Midbrain (tissue), 1 donor: ENCODE data around the gene PSAPL1.

Source experiments
- DNase-seq: peaks from one replicate; lab custom pipeline; 2025; lab: John Stamatoyannopoulos, UW

PSAPL1 gene

DNA sequence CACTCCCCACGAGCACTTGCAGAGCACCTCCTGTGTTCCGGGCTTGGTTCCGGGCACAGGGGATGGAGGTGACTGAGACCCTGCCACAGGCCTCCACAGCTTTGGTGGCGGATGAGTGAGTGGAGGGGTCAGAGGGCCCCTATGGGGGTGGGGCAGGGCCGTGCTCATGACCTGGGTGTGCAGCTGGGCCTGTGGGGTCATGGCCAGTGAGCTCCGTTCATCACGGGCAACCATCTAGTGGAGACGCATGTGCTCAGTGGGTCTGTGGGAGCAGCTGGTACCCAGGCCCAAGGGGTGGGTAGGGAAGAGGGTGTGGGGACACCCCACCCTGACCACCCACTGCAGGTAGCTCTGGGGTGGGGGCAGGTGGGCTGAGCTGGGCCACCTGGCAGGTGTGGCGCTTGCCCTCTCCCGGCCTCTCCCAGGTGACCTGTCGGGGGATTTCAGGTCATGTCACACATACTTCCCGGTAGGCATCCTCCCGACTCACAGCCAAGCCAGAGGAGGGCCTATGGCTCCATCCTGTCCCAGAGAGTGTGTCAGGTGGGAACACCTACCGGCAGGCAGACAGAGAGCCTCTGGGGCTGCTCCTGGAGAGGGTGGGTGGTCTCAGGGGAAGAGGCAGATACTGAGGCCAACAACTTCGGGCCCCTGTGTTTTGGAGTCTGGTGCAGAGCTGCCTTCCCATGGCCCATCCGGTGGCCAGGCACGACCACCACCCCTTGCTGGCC, 3.6 kb downstream of the PSAPL1 start:
- DNase-seq = no peak

DNA sequence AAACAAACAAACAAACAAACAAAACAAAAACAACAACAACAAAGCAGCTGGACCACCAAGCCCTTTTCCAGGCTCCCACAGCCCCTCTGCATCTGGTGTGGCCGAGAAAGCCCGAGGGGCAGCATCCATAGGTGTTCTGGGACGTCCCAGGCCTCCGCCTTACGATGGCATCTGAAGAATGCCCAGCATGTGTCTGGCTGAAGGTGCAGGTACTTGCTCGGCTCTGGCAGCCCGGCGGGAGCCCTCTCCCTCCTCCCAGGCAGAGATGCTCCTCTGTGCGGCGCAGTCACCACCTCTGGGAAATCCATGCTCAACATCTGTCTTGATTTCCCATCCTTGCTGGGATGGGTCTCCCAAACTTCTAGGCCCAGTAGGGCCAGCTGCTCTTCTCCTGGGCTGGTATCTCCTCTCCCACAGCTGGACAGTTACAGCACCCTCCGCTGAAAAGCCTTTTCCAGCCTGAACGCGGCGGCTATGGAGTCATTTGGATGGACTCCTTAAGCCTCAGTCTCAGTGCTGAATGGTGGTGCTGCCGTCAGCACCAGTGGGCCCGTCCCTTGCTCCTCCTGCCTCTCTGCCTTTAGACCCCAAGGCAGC, 4.3 kb downstream of the PSAPL1 start:
- no peak for DNase-seq

DNA sequence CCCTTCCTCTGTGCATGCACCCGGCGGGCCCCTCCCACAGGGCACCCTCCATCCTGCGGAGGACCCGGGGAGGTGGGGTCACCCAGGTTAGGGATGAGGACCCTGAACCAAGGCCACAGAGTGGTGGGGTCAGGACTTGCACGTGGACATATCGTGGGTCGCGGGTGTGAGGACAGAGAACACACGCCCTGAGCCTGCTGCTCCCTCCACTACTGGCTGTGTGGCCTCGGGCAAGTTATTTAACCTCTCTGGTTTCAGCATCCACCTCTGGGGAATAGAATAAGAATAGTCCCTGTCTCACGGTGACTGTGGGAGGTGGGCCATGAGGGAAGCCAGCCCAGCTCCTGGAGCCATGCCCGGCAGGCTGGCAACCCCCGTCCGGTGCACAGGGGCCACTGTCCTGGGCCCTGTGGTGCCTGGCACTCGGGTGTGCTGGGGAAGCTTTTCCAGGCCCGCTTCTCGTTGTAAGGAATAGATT, 5.1 kb downstream of the PSAPL1 start:
- no peak for DNase-seq

DNA sequence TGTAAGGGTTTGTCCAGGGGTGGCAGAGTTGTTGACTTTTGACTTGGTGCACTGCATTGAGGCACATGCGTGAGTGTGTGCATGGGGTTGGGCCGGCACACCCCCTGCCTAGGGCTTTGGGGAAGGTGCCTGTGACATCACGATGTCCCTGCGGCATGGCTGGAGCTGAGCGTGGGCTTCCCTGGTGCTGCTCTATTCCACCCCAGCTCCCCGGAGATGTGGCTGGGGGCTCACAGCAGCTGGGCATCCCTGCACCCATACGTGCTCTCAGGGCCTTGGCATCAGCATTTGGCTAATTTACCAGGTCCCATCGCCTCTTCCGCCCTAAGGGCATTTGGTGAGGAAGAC, 5.7 kb downstream of the PSAPL1 start:
- DNase-seq = no peak

DNA sequence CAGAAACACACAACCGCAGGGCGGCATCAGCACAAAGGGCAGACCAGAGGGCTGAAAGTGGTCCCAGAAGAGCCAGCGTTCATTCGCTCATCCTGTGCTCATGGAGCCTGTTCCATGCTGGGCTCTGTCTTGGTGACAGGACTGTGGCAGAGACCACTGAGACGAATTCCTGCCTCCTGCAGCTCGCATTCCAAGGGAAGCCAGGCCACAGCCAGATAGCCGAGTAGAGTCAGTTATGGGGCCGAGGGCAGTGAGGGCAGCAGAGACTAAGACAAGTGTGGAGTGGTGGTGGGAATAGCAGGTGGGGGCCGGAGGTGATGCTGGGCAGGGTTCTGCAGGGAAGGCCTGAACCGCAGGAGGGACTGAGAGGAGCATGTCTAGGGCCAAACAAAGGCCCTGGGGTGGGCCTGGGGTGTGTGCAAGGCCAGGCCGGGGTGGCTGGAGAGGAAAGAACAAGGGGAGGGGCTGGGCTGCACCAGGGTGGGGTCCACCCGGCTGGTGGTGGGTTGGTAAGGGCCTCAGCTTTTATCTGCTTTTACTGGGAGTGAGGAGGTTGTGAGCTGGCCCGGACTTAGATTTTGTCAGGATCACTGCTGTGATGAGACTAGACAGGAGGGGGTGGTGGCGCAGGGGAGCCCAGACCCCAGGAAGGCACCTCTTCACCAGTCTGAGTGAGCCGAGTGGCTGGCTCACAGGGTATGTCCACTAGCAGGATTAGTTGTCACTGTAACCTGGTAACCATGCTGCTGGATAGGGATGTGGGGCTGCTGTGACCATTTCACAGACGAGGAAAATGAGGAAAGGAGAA, 6.3 kb downstream of the PSAPL1 start:
- no peak for DNase-seq

DNA sequence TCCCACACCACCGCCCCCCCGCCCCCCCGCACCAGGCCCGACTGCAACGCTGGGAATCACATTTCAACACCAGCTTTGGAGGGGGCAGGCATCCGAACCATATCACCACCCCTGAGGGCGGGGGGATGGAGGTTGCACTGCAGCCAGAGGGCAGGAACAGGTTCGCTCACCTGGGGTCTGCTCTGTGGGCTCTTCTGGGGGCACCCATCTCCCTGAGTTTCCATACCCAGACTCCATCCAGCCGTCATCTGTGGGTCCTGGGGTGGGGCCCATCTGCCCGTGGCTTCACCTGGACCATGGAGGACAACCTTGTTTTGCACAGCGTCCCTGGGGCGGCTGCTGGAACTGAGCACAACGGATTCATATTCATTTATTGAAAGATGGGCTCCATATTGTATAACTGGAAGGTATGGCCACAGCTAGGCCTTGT, 6.9 kb downstream of the PSAPL1 start:
- DNase-seq = no peak

DNA sequence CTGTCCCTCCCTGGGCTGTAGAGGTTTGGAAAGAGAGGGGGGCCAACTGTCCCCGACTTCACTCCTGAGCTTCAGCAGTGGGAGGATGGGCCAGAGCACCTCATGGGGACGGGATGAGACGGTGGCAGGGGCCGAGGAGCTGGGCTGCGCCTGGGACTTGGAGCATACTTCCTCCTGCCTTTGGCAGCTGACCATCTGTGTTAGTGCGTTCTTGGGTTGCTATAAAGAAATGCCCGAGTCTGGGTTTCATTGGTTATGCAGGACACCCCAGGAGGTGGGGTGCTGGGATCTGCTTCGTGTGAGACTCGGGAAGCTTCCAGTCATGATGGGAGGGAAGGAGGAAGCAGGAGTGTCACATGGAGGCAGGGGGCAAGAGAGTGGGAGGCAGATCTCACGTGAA, 7.4 kb downstream of the PSAPL1 start:
- no peak for DNase-seq

DNA sequence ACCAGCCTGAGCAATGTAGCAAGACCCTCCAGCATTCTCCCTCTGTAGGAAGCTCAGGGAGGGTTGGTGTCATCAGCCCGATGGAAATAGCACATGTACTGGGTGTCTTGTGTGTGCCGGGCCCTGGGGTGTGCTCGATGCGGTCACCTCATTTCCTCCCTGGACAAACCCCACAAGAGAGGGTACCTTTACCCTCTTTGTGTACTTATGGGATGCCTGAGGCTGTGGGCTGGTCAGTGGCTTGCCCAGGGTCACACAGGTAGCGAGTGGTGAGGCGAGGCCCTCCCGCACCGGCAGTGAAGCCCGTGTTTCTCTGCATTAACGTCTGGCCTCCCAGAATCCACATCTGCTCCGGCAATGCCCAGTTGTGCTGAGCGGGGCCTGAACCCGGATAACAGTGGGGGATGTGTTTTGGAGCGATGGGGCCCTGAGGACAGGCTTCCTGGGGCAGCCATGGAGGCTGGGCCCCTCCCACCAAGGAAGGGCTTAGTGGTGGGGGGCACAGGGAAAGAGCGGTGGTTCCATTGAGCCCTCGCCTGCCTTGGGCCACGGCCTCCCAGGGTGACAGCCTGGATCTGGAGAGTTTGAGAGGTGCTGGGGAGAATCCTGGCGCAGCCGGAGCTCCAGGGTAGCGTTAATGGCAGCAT, 8.1 kb downstream of the PSAPL1 start:
- no peak for DNase-seq

DNA sequence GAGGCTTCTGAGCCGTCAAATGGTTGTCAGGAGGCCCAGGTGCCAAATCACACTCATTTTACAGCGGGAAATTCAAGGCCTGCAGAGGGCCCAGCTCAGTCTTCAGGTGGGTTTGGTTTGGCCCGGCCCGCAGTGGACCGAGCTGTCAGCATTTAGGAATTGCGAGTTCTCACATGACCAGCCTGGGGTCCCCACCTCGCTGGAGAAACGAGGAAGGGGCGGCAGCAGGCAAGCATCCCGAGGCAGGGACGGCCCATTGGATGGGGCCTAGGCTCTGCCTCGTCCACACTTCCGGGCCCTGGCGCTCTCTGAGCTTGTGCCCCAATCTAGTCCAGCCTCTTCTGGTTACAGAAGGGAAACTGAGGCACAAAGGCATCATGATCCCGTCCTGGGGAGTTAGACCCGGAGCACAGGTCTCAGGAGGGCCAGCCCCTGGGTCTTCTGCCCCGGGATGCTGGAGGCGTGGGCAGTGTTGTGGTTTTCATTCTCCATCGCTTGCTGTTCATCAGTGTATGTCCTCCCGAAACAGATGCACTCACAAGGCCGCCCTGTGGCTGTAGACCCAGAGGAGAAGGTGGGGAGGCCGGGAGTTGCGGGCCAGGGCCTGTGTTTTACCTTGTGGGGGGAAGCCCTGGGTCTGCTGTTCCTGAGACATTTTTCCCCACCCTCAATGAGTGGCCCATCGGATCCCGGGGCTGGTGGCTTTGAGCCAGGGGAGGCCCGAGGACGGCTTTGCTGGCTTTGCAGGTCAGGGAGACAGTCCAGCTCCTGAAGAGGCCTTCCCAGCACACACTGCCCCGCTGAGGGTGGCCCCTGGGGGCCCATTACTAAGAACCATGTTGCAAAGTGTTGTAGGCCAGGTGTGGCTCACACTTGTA, 8.9 kb downstream of the PSAPL1 start:
- DNase-seq = no peak

DNA sequence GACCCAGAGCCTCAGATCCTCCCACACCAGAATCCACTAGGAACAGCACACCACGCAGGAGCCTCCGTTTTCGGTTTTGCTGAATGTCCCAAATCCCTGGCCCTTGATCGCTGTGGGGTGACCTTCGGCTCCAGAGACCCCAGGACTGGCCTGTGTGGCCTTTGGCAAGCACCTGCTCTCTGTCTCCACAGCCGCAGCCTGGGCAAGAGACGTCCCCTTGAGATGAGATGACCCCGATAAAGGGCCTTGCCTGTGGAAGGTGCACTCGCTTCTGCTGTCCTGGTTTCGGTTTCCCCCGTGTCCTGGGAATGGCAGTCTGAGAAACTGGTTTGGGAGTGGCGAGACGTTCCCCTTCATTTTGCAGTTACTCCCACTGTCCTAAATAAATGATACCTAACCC, 9.6 kb downstream of the PSAPL1 start:
- DNase-seq = no peak

DNA sequence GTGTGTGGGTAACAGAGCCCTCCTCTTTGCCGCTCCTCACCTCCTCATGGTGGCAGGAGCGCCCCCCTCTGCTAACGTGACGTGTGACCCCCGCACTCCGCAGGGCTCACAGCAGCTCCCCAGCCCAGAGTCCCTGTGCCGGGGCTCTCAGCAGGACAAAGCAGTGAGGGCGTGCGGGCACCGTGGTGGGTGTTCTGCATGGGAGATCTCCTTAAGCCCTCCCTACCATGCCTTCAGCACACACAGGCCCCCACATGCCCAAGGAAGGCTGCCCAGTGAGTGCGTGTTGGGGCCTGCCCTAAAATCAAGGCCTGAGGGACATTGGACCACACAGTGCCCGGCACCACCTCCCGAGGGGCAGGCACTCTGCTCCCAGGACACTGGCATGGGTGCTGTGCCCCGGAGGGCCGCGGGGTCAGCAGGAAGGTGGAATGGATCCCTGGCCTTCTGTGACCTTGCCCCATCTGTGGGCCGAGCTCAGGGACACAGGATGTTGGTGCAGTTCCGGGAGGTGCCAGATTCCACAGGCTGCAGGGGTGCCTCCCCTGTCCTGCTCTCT, 10.1 kb downstream of the PSAPL1 start:
- DNase-seq = no peak

DNA sequence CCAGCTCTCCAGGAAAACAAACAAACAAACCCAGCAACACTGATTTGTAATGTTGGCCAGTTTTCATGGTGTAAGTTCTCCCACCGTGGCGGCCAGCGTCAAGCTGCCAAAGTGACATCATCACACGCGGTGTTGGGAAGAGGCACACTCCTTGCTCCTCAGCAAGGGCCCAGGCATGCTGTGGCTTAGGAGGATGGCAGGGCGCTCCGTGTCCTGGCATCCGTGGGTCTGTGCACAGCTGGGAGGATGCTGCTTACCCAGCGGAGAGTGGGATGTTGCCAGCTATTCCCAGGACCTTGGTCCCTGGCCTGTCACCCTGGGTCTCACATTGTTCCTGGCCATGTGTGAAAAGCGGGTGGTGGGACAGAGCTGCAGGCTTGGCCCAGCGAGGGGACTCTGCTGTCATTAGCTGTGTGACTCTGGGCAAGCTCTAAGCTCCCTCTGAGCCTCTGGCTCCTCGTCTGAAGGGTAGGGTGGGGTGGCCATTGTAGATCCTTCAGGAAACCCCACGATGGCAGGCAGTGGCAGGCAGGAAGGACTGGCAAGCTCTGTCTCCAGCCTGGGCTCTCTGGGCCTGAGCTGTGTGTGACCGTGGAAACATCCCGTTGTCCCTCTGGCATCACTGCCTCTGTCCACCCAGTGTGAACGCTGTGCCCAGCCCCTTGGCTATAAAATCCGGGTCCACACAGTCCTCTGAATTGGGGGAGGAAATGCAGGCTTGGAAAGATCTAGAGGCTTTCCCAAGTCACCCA, 10.8 kb downstream of the PSAPL1 start:
- peak; percentile 48 for DNase-seq

DNA sequence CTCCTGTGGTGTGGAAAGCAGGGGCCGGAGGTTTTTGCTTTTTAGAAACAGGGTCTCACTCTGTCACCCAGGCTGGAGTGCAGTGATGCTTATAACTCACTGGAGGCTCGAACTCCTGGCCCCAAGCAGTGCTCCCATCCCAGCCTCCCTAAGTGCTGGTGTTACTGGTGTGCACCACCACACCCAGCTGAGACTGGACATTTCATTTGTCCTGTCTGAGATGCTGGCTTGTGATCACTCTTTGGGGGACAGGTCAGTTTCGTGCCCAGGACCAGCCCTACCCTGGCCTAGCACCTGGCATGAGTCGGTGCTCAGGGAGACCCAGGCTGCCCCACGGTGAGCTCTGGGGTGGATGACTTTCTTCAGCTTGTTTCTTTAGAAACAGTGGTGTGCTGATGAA, 11.3 kb downstream of the PSAPL1 start:
- DNase-seq = no peak

DNA sequence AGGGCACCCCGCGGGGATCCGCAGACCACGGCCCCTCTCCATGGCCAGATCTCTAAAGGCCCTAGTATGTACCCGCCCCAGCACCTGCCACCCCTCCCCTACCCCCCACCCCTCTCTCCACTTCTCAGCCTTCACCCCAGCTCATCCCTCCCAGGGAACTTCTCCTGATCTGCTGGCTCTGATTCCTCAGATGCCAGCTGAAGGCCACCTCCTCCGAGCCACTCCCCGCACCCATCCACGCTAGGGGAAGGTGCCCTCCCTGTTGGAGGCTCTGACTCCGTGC, 11.9 kb downstream of the PSAPL1 start:
- DNase-seq = no peak

DNA sequence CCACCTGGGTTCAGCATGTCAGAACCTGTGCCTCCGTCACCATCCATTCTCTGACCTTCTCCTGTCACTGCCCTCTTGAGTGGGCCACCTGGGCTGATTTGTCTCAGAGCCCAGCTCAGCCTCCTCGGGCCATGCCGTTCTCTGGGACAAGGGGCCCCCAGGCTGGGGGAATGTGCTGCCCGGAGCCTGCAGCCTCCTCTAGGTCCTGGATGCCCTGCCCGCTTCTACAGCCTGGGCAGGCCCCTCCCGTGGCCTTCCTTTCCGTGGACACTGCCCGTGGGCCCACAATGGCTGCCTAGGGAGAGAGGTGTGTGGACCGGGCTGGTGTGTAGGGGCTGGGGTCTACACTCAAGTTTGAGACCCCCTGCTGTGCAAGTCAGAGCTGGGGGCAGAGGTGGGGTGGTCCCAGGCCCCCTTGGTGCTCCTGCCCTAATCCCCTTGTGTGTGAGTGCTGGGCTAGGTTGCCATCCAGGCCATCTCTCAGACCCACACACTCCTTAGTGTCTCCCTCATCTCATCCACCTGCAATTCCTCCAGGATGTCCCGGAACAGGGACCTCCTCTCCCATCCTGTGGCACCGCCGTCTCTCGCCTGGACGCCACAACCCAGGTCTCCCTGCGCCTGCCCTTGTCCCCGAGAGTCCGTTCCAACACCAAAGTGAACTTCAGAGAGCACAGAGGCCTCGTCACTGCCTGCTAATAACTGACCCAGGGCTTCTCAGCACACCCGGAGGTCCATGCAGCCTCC, 12.4 kb downstream of the PSAPL1 start:
- DNase-seq = no peak

DNA sequence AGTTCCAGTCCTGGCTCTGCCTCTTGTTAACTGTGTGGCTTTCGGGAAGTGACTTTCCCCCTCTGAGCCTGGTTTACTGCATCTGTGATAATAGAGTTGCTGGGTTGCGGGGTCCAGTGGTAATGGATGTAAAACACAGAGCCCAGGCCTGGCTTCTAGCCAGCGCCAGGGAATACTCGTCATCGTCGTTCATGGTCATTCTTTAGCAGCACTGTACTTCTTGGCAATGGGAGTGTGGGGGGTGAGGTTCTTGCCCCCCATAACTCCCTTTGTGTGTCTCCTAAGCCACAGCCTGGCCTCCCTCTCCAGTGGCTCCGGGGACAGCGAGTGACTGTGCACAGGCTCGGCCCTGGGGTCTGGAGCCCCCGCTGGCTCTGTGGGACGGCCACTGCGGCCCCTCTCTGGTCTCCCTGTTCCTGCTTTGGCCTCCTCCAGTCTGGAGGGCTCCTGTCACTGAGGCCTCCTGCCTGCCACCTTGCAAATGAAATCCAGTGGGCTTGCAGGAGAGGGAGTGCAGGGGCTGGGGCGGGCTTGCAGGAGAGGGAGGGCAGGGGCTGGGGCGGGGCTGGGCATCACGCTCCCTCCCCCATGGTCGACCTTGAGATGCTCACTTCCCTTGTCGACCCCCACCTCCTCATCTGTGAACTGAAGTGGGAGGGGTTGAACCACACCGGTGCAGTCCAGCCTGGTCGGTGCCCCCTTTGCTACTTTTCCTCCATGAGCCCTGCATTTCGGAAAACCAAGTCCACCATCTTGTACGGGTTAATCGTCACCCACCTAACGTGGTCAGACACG, 13.2 kb downstream of the PSAPL1 start:
- DNase-seq = no peak

DNA sequence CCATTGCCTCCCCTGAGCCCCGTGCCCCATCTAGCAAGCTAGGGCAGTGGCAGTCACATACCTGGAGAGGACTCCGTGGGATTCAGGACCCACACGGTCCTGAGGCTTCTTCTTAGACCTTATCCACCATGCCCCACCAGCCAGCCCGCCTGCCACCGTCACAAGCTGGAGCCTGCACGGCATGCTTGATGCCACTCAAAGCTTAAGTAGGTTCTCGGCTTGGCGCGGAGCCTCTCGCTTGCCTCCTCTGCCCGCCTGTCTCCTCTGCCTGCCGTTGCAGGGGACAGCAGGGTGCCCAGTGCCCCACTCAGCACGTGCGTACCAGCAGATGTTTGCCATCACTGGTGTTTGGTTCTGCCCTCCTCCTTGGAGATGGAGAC, 14.1 kb downstream of the PSAPL1 start:
- DNase-seq = no peak

DNA sequence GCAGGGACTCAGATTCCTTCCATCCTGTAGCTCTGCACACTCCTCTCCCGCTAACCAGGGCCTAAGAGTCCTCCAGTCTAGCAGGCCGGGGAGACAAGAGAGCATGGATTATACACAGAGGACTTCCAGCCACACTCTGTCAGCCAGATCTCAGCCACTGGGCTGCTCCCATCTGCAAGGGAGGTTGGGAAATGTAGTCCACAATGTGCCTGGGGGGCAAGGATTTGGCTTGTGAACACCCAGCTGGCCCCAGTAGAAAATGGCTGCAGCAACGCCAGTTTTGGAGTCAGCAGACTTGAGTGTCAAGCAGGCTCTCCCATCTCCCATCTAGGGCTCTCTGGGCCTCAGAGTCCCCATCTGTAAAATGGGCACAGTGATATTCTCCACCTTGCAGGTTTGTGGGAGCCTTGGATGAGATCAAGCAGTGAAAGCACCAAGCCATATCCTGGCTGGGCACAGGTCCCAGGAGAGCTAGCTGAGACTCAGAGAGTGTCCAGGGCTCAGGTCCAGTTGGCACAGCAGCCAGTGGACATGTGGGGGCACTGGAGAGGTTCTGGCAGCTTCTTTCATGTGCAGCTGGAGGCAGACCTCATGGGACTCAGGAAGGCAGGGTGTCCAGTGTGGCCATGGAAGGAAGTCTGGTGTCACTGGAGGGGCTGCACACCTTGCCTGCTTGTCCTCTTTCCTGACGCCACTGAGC, 14.6 kb downstream of the PSAPL1 start:
- no peak for DNase-seq
